DOHH2 (cell line): ENCODE data around the gene LSP1.

ENCODE experiments used
- EZH2phosphoT487 ChIP-seq: fragments of 200-600 bp; sonication (generic); IDR thresholded peaks from 2 replicates; pipeline ENCODE4 v1.6.1; 2017; ENCODE audit warnings: borderline replicate concordance, mild to moderate bottlenecking, antibody characterized with exemption, low read length, moderate library complexity, mixed read lengths
- TF ChIP-seq, protein P1 (sequence below): fragments of 200-600 bp; sonication (generic); IDR thresholded peaks from one replicate; pipeline ENCODE4 v1.5.1; 2014; ENCODE audit warnings: antibody characterized with exemption, mild to moderate bottlenecking, low read depth, low read length; ENCODE audit not compliant: poor library complexity, severe bottlenecking

DNA sequence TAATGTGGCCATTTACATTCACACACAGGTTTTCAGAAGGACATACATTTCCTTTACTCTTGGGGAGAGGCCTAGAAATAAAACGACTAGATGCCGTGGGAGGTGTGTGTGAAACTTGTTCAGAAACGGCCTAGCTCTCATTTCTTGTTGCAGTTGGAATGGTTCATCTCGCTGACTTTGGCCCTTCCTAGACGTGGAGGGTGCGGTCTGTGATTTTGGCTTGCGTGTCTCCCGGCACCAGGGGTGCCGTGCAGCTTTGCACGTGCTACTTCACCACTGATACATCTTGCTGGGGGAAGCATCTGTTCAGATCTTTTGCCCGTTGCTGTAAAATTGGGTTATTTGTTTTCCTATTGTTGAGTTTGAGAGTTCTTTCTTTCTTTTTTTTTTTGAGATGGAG lies 41.9 kb downstream of the LSP1 start:
- no peak for TF ChIP-seq EZH2phosphoT487
- TF ChIP-seq, protein P1, sequence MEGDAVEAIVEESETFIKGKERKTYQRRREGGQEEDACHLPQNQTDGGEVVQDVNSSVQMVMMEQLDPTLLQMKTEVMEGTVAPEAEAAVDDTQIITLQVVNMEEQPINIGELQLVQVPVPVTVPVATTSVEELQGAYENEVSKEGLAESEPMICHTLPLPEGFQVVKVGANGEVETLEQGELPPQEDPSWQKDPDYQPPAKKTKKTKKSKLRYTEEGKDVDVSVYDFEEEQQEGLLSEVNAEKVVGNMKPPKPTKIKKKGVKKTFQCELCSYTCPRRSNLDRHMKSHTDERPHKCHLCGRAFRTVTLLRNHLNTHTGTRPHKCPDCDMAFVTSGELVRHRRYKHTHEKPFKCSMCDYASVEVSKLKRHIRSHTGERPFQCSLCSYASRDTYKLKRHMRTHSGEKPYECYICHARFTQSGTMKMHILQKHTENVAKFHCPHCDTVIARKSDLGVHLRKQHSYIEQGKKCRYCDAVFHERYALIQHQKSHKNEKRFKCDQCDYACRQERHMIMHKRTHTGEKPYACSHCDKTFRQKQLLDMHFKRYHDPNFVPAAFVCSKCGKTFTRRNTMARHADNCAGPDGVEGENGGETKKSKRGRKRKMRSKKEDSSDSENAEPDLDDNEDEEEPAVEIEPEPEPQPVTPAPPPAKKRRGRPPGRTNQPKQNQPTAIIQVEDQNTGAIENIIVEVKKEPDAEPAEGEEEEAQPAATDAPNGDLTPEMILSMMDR: no peak
